Left kidney (tissue), 2 donors: Measurements from ENCODE around the gene TGFA. TPM values are rescaled to one million over a fixed set of nuclear protein-coding genes. Genes with fewer than 3 reads are reported as not detected.

ENCODE experiments used
- DNase-seq: peaks from one replicate; pipeline ENCODE4 v3.0.0-alpha.2; 2013
- polyA plus RNA-seq: library from polyadenylated mRNA; unstranded; fragments of 120-200 nt; gene quantifications from one replicate; pipeline ENCODE4 v1.2.1, GENCODE V29; 2013; ENCODE audit not compliant: insufficient read length

TGFA gene
- polyA plus RNA-seq, 1 donor: 19.4 TPM

- no peak for DNase-seq
Observed at GRCh38 chr2:70463581-70463980, 90.0 kb downstream of the TGFA start.

- no peak for DNase-seq
Observed at GRCh38 chr2:70461981-70462876, 91.4 kb downstream of the TGFA start.

- no peak for DNase-seq
Observed at GRCh38 chr2:70461414-70461813, 92.2 kb downstream of the TGFA start.

- no peak for DNase-seq
Observed at GRCh38 chr2:70460333-70460732, 93.3 kb downstream of the TGFA start.

GRCh38 chr2:70458661-70459060 is 95.0 kb downstream of the TGFA start:
- DNase-seq: no peak

- DNase-seq: no peak
Observed at GRCh38 chr2:70456585-70457495, 96.8 kb downstream of the TGFA start.

- DNase-seq: no peak
Observed at GRCh38 chr2:70454936-70455544, 98.6 kb downstream of the TGFA start.

GRCh38 chr2:70450641-70451250 is 102.9 kb downstream of the TGFA start:
- no peak for DNase-seq

GRCh38 chr2:70448041-70448440 is 105.6 kb downstream of the TGFA start:
- DNase-seq: no peak

- no peak for DNase-seq
Observed at GRCh38 chr2:70443726-70444125, 109.9 kb downstream of the TGFA start.

GRCh38 chr2:70443078-70443465 is 110.6 kb downstream of the TGFA start:
- no peak for DNase-seq

- no peak for DNase-seq
Observed at GRCh38 chr2:70442301-70443077, 111.1 kb downstream of the TGFA start.

GRCh38 chr2:70440621-70441020 is 113.0 kb downstream of the TGFA start:
- DNase-seq: no peak

GRCh38 chr2:70435138-70435537 is 118.5 kb downstream of the TGFA start:
- DNase-seq: no peak

- no peak for DNase-seq
Observed at GRCh38 chr2:70433315-70433714, 120.3 kb downstream of the TGFA start.

- DNase-seq: no peak
Observed at GRCh38 chr2:70431716-70432347, 121.8 kb downstream of the TGFA start.

GRCh38 chr2:70426341-70426740 is 127.3 kb downstream of the TGFA start:
- DNase-seq: no peak

GRCh38 chr2:70425682-70426301 is 127.8 kb downstream of the TGFA start:
- DNase-seq: no peak

- no peak for DNase-seq
Observed at GRCh38 chr2:70420740-70421139, 132.9 kb downstream of the TGFA start.

GRCh38 chr2:70420143-70420542 is 133.5 kb downstream of the TGFA start:
- DNase-seq: no peak
